Measurements from ENCODE around the gene RCAN3.

RCAN3 gene

GRCh38 chr1:24470592-24470991 lies 32.0 kb upstream of the RCAN3 start:
- Histone ChIP-seq H3K4me1 (ENCODE audit: insufficient read depth, low read length) (no peaks in the 10 kb centered on the region), H3K36me3 (ENCODE audit: insufficient read depth, low read length) (peaks cover 8% of the 10 kb centered on the region), H3K27ac (ENCODE audit: low read depth, low read length) (no peak overlapping the region), H3K9me3 (ENCODE audit: low read length) (no peaks in the 10 kb centered on the region), H3K9ac (ENCODE audit: low read length) (no peak overlapping the region), H3K4me3 (ENCODE audit: low read depth in 1 of 2, low read length in 2 of 2) (no peak overlapping the region), H3K27me3 (ENCODE audit: control insufficient read depth in 1 of 2, insufficient read depth in 2 of 2, low read length in 2 of 2) (no peaks in the 10 kb centered on the region)

- Histone ChIP-seq H3K27me3 (ENCODE audit: control insufficient read depth in 1 of 2, insufficient read depth in 2 of 2, low read length in 2 of 2) (no peaks in the 10 kb centered on the region), H3K9me3 (ENCODE audit: low read length) (no peaks in the 10 kb centered on the region), H3K27ac (ENCODE audit: low read depth, low read length) (no peak overlapping the region), H3K4me1 (ENCODE audit: insufficient read depth, low read length) (no peaks in the 10 kb centered on the region), H3K4me3 (ENCODE audit: low read depth in 1 of 2, low read length in 2 of 2) (no peak overlapping the region), H3K9ac (ENCODE audit: low read length) (no peak overlapping the region), H3K36me3 (ENCODE audit: insufficient read depth, low read length) (no peaks in the 10 kb centered on the region)
These were observed 29.9 kb upstream of the RCAN3 start for GRCh38 chr1:24472527-24473251.

- Histone ChIP-seq H3K4me3 (ENCODE audit: low read depth in 1 of 2, low read length in 2 of 2) (no peak overlapping the region), H3K9me3 (ENCODE audit: low read length) (no peaks in the 10 kb centered on the region), H3K9ac (ENCODE audit: low read length) (no peak overlapping the region), H3K36me3 (ENCODE audit: insufficient read depth, low read length) (no peaks in the 10 kb centered on the region), H3K27me3 (ENCODE audit: control insufficient read depth in 1 of 2, insufficient read depth in 2 of 2, low read length in 2 of 2) (no peaks in the 10 kb centered on the region), H3K27ac (ENCODE audit: low read depth, low read length) (no peak overlapping the region), H3K4me1 (ENCODE audit: insufficient read depth, low read length) (no peaks in the 10 kb centered on the region)
These were observed 28.4 kb upstream of the RCAN3 start for GRCh38 chr1:24474193-24474592.

GRCh38 chr1:24475700-24476099 lies 26.9 kb upstream of the RCAN3 start:
- H3K27me3 ChIP-seq (ENCODE audit: control insufficient read depth in 1 of 2, insufficient read depth in 2 of 2, low read length in 2 of 2) = no peaks in the 10 kb centered on the region

GRCh38 chr1:24476571-24476970 lies 26.1 kb upstream of the RCAN3 start:
- Histone ChIP-seq H3K9me3 (ENCODE audit: low read length) (no peaks in the 10 kb centered on the region), H3K4me1 (ENCODE audit: insufficient read depth, low read length) (no peaks in the 10 kb centered on the region), H3K9ac (ENCODE audit: low read length) (no peak overlapping the region), H3K27me3 (ENCODE audit: control insufficient read depth in 1 of 2, insufficient read depth in 2 of 2, low read length in 2 of 2) (no peaks in the 10 kb centered on the region), H3K27ac (ENCODE audit: low read depth, low read length) (no peak overlapping the region), H3K4me3 (ENCODE audit: low read depth in 1 of 2, low read length in 2 of 2) (no peak overlapping the region), H3K36me3 (ENCODE audit: insufficient read depth, low read length) (no peaks in the 10 kb centered on the region)

More at GRCh38 chr1:24475700-24476099, 26.9 kb upstream of the RCAN3 start:
- Histone ChIP-seq H3K9me3 (ENCODE audit: low read length) (no peaks in the 10 kb centered on the region), H3K36me3 (ENCODE audit: insufficient read depth, low read length) (no peaks in the 10 kb centered on the region), H3K27ac (ENCODE audit: low read depth, low read length) (no peak overlapping the region), H3K4me1 (ENCODE audit: insufficient read depth, low read length) (no peaks in the 10 kb centered on the region), H3K9ac (ENCODE audit: low read length) (no peak overlapping the region), H3K4me3 (ENCODE audit: low read depth in 1 of 2, low read length in 2 of 2) (no peak overlapping the region)

GRCh38 chr1:24477309-24477708 lies 25.3 kb upstream of the RCAN3 start:
- H3K27ac ChIP-seq (ENCODE audit: low read depth, low read length) = no peak overlapping the region
- no peaks in the 10 kb centered on the region for H3K4me1 ChIP-seq (ENCODE audit: insufficient read depth, low read length)
- H3K9me3 ChIP-seq (ENCODE audit: low read length) = no peaks in the 10 kb centered on the region
- H3K4me3 ChIP-seq (ENCODE audit: low read depth in 1 of 2, low read length in 2 of 2) = no peak overlapping the region
- H3K9ac ChIP-seq (ENCODE audit: low read length) = no peak overlapping the region
- no peaks in the 10 kb centered on the region for H3K36me3 ChIP-seq (ENCODE audit: insufficient read depth, low read length)
- H3K27me3 ChIP-seq (ENCODE audit: control insufficient read depth in 1 of 2, insufficient read depth in 2 of 2, low read length in 2 of 2) = no peaks in the 10 kb centered on the region

- H3K27me3 ChIP-seq (ENCODE audit: control insufficient read depth in 1 of 2, insufficient read depth in 2 of 2, low read length in 2 of 2) = no peaks in the 10 kb centered on the region
- H3K4me1 ChIP-seq (ENCODE audit: insufficient read depth, low read length) = no peaks in the 10 kb centered on the region
- H3K4me3 ChIP-seq (ENCODE audit: low read depth in 1 of 2, low read length in 2 of 2) = no peak overlapping the region
- H3K36me3 ChIP-seq (ENCODE audit: insufficient read depth, low read length) = no peaks in the 10 kb centered on the region
- H3K27ac ChIP-seq (ENCODE audit: low read depth, low read length) = no peak overlapping the region
- H3K9me3 ChIP-seq (ENCODE audit: low read length) = no peaks in the 10 kb centered on the region
- H3K9ac ChIP-seq (ENCODE audit: low read length) = no peak overlapping the region
These were observed 21.5 kb upstream of the RCAN3 start for GRCh38 chr1:24481101-24481500.

- H3K27me3 ChIP-seq (ENCODE audit: control insufficient read depth in 1 of 2, insufficient read depth in 2 of 2, low read length in 2 of 2) = no peaks in the 10 kb centered on the region
- no peak overlapping the region for H3K27ac ChIP-seq (ENCODE audit: low read depth, low read length)
- no peaks in the 10 kb centered on the region for H3K36me3 ChIP-seq (ENCODE audit: insufficient read depth, low read length)
- H3K9me3 ChIP-seq (ENCODE audit: low read length) = no peaks in the 10 kb centered on the region
- H3K4me3 ChIP-seq (ENCODE audit: low read depth in 1 of 2, low read length in 2 of 2) = no peak overlapping the region
- no peaks in the 10 kb centered on the region for H3K4me1 ChIP-seq (ENCODE audit: insufficient read depth, low read length)
- no peak overlapping the region for H3K9ac ChIP-seq (ENCODE audit: low read length)
These were observed 20.6 kb upstream of the RCAN3 start for GRCh38 chr1:24481843-24482610.

- H3K36me3 ChIP-seq (ENCODE audit: insufficient read depth, low read length) = no peaks in the 10 kb centered on the region
- no peak overlapping the region for H3K27ac ChIP-seq (ENCODE audit: low read depth, low read length)
- no peaks in the 10 kb centered on the region for H3K9me3 ChIP-seq (ENCODE audit: low read length)
- H3K27me3 ChIP-seq (ENCODE audit: control insufficient read depth in 1 of 2, insufficient read depth in 2 of 2, low read length in 2 of 2) = no peaks in the 10 kb centered on the region
- no peaks in the 10 kb centered on the region for H3K4me1 ChIP-seq (ENCODE audit: insufficient read depth, low read length)
- no peak overlapping the region for H3K4me3 ChIP-seq (ENCODE audit: low read depth in 1 of 2, low read length in 2 of 2)
- H3K9ac ChIP-seq (ENCODE audit: low read length) = no peak overlapping the region
These were observed 19.2 kb upstream of the RCAN3 start for GRCh38 chr1:24483441-24483840.

- Histone ChIP-seq H3K4me1 (ENCODE audit: insufficient read depth, low read length) (no peaks in the 10 kb centered on the region), H3K27ac (ENCODE audit: low read depth, low read length) (no peak overlapping the region), H3K9me3 (ENCODE audit: low read length) (no peaks in the 10 kb centered on the region), H3K4me3 (ENCODE audit: low read depth in 1 of 2, low read length in 2 of 2) (no peak overlapping the region), H3K9ac (ENCODE audit: low read length) (no peak overlapping the region), H3K27me3 (ENCODE audit: control insufficient read depth in 1 of 2, insufficient read depth in 2 of 2, low read length in 2 of 2) (no peaks in the 10 kb centered on the region), H3K36me3 (ENCODE audit: insufficient read depth, low read length) (no peaks in the 10 kb centered on the region)
These were observed 18.4 kb upstream of the RCAN3 start for GRCh38 chr1:24484199-24484598.

GRCh38 chr1:24486331-24487065 lies 16.1 kb upstream of the RCAN3 start:
- Histone ChIP-seq H3K9ac (ENCODE audit: low read length) (no peak overlapping the region), H3K4me3 (ENCODE audit: low read depth in 1 of 2, low read length in 2 of 2) (no peak overlapping the region), H3K4me1 (ENCODE audit: insufficient read depth, low read length) (no peaks in the 10 kb centered on the region), H3K36me3 (ENCODE audit: insufficient read depth, low read length) (no peaks in the 10 kb centered on the region), H3K27ac (ENCODE audit: low read depth, low read length) (no peak overlapping the region), H3K27me3 (ENCODE audit: control insufficient read depth in 1 of 2, insufficient read depth in 2 of 2, low read length in 2 of 2) (peaks cover 0 to 7% of the 10 kb centered on the region in 2 donors), H3K9me3 (ENCODE audit: low read length) (no peaks in the 10 kb centered on the region)
